Measurements from ENCODE around the gene FNDC4.
A peak's percentile ranks its signal among the peaks of the same experiment; 100 is the strongest.

FNDC4 gene

DNA sequence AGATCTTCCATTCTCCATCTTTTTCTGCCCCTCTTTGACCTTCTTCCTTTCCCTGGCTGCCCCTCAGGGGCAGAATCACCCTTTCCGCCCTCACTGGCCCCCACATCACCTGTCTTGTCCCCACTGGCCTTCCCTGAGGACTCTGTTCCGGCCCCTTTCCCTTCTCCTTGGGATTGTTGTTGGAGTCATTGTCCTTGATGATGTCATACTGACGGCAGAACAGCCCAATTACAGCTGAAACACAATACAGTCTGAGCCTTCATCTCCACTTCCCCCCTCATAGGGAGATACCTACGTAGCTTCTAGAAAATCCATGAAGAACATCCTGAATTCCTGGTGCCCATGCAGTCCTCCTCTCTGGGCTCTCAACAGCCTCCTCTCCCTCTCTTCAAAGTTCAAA is 2.4 kb downstream of the FNDC4 start:
- DNase-seq = no peak

DNA sequence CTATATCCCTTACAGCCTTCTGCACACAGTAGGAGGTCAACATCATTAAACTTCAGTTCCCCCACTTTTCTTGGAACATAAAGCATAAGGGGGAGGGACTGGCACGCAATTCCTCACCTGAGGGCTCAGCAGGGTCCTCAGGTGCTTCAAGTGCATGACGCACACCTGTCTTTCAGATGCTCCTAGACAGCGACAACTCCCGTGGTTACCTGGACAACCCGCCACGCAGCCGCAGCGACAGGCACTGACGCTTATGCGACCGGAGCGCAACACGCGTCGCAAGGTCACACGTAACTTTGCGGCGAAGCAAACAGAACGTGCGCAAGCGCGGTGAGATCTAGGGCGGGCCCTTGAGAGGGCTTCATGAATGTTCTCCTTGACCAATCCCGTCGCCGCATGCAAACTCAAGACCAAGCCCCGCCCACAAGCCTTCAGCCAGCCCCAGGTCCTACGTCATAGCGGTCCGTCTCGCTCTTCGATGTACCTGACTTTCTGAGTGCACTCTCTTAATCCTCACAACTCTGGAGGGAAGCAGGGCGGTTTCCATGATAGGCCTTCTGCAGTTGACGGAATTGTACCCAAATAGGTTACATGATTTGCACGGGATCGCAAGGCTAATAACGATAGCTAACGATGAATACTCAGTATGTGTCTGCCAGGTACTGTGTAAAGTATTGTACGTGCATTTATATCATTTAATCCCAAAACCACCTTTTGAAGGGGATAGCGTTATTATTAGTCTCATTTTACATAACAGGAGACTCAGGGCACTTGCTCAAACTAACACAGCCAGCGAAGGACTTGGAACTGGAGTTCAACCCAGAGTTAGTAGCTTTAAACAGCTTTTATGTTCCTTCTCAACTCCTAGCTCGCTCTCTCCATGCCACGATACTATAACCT is 5.3 kb downstream of the FNDC4 start, which contains the start of gene IFT172:
TSS of gene IFT172 (minus strand) at position 246 of the 900 bp plus-strand sequence. CDS start at position 156, 90 bp downstream.
- DNase-seq = peak; percentile 95 to 100 (median 99)

DNA sequence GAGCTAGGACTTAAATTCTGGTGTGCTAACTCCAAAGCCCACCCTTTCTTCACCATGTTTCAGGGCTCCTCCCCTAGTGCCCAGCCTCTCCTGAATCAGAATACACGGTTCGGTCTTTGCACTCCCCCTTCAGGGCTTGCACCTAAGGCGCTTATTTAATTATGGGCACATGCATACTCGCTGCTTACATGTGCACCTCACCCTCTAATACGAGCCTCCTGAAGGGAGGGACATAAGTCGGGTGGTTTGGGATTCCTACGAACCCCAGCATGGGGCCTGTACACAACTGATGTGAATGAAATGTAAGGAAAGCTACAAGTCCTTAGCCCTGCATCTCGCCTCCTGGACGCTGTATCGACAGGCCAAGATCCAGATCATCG is 5.9 kb downstream of the FNDC4 start:
- peak in 1 of 6 experiments; percentile 27 for DNase-seq

DNA sequence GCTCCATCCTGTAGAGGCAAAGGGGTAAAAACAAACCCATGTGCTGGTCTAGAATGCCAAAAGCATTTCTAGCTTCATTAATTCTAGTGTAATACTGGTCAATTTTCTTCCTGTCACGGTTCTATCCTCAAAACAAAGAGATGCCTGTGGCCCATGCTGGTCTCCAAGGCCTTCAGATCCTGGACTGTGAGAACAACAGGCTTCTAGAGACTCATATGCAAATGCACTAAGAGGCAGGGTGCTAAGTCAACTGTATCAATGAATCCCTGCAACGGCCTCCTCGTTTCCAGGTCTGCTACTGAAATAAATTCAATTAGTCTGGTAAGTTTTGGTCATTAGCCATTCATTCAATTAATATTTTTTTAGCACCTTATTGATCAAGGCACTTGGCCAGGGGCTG is 9.5 kb downstream of the FNDC4 start:
- DNase-seq = no peak

DNA sequence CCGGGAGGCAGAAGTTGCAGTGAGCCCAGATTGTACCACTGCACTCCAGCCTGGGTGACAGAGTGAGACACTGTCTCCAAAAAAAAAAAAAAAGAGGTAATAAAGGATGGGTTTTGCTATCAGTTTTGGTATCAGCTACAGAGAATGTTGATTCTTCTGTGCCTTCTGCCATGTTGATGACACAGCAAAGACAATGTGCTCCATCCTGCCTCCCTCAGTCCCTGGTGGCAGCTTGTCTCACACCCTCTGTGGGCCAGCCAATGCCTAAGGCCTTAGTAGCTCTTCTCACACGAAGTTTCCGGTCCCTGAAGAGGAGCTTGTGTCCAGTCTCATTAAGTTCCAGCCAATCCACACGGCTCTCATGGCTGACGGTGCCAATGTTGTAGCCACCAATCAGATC is 23.0 kb downstream of the FNDC4 start:
- no peak for DNase-seq

- DNase-seq = no peak
Measured at GRCh38 chr2:27464443-27464842, 30.6 kb downstream of the FNDC4 start.

- no peak for DNase-seq
Measured at GRCh38 chr2:27461118-27461517, 33.9 kb downstream of the FNDC4 start.

DNA sequence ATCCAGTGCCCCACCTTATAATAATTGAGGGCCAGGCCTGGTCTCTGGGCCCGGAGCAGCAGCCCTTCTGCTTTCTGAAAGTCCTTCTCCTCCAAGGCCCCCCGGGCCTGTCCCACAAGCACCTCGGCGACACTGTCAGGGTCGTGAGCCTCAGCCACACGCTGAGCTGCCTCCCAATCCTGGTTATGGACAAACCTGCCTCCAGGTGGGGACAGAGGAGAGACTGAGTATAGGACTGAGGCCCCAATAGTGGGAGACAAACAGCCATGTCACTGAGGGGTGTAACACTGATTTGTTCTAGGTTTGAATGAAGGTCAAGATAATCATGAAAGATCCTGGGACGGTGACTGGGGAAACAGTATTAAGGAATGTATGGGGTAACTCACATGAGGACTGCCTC is 41.0 kb downstream of the FNDC4 start:
- DNase-seq = no peak

DNA sequence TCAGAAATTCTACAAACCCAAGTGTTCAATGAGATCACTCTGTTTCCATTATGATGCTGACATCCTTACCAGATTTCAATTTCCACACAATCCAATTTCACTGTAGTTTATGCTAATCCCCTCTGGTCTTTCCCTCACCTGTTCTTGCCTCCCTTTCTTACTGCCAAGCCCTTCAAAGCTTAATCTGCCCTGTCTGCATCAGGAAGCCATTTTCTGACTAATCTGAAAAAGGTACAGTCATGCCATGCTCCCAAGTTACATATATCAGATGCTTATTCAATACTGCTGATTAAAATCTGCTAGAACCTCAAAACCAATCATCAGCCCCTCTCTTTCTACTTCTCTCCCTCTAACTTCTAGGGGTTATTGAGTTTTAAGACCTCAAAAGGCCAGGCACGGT is 43.9 kb downstream of the FNDC4 start:
- DNase-seq = no peak

DNA sequence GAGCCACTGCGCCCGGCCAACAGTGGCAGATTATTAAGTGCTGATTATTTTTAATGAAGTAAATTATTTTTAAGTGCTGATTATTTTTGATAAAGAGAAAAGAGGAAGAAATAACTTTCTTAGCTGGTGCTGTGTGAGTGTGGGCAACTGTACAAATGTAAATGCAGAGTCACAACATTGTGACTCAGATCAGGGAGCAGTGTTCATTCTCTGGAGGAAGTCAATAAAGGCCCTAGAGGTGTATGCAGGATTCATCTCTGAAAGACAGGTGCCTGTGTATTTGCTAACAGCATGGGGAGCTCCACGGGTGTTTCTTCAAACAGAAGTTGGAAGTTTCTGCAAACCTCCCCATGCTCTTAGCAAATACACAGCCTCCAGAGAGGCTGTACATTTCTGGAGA is 46.6 kb downstream of the FNDC4 start:
- DNase-seq = no peak

DNA sequence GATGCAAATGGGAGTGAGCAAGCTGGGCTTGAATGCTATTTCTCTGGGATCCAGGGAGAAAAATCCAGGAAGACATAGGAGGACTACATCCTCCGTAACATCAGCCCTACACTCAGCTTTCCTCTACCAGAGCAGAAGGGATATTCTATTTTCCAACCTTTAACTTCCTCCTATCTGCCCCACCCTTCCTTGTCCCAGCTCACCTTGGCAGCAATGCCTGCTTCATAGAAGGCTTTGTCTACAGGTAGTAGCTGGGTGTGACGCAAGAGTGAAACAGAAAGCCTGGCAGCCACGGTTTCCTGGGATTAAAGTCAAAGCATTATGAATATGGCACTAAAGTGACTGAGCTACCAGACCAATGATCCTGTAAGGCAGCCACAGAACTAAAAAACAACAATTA is 48.9 kb downstream of the FNDC4 start:
- no peak for DNase-seq

- no peak for DNase-seq
Measured at GRCh38 chr2:27445615-27446014, 49.4 kb downstream of the FNDC4 start.

- DNase-seq = no peak
Measured at GRCh38 chr2:27445155-27445554, 49.8 kb downstream of the FNDC4 start.

GRCh38 chr2:27442920-27443282 is 52.1 kb downstream of the FNDC4 start:
- no peak for DNase-seq

DNA sequence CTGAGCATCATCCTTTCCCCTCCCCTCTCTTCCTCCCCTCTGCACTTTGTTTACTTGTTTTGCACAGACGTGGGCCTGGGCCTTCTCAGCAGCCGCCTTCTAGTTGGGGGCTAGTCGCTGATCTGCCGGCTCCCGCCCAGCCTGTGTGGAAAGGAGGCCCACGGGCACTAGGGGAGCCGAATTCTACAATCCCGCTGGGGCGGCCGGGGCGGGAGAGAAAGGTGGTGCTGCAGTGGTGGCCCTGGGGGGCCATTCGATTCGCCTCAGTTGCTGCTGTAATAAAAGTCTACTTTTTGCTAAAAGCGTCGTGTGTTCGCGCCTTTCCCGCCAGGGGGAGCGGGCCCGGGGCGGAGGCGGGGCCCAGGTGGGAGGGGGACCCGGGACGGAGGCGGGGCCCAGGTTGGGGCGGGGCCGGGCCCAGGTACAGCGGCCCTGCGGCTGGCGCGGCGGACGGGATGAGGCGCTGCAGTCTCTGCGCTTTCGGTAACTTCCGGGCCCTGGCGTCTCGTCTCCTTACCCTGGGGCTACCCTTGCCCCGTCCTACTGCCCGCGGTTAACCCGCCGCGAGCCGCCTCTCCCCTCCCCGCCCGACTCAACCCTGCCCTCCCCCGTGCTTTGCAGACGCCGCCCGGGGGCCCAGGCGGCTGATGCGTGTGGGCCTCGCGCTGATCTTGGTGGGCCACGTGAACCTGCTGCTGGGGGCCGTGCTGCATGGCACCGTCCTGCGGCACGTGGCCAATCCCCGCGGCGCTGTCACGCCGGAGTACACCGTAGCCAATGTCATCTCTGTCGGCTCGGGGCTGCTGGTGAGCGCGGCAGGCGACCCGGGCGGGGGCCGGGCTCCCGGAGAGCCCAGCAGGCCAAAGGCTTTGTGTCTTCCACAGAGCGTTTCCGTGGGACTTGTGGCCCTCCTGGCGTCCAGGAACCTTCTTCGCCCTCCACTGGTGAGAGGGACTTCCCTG is 52.8 kb downstream of the FNDC4 start, which contains the start of gene KRTCAP3:
TSS of gene KRTCAP3 (plus strand) at position 424 of the 962 bp plus-strand sequence. CDS start at position 456, 32 bp downstream.
- DNase-seq = peak in 5 of 6 experiments; percentile 9 to 51 (median 33)

All from stimulated activated naive CD4-positive, alpha-beta T cell (primary cell).